ENCODE results near the gene HABP4. TPM values are rescaled to one million over a fixed set of nuclear protein-coding genes. Genes with fewer than 3 reads are reported as not detected.
A peak's percentile ranks its signal among the peaks of the same experiment; 100 is the strongest.

The HABP4 gene
- total and polyA plus RNA-seq, 10 of the 15 experiments (the other 5 are each of a cell fraction or from before 2014, with no cell fraction given) = 1.6 to 15.4 (median 11.6) TPM

GRCh38 chr9:96420468-96421219 lies 29.3 kb upstream of the HABP4 start (continued):
- TF ChIP-seq FOS (IDR thresholded peaks at IDR 0.05; ENCODE audit: borderline replicate concordance, extremely low read depth, insufficient read length) (no peak), CHD2 (IDR thresholded peaks at IDR 0.05; ENCODE audit: borderline replicate concordance, low read depth, low read length) (no peak), ZSCAN29 (IDR thresholded peaks at IDR 0.05) (no peak), CREM (IDR thresholded peaks at IDR 0.05; ENCODE audit: low read depth) (no peak), IKZF2 (IDR thresholded peaks at IDR 0.05) (peak; percentile 76 to 80; a peak in 2 of 4 replicates), NR2C1 (IDR thresholded peaks at IDR 0.05) (no peak; the same call in 1 of the 2 replicates), MTA2 (IDR thresholded peaks at IDR 0.05; ENCODE audit: low read depth) (peak; percentile 41), TCF7 (IDR thresholded peaks at IDR 0.05; ENCODE audit: borderline replicate concordance) (no peak), RB1 (IDR thresholded peaks at IDR 0.05; ENCODE audit: borderline replicate concordance) (0 out of 2 replicates have a peak, but pooled peaks have one; percentile 37), PAX5 (IDR thresholded peaks at IDR 0.05; ENCODE audit: borderline replicate concordance, low read depth, low read length) (no peak), ZNF24 (IDR thresholded peaks at IDR 0.05) (no peak), ESRRA (IDR thresholded peaks at IDR 0.05; ENCODE audit: low read length) (no peak), ZNF592 (IDR thresholded peaks at IDR 0.05) (peak; percentile 99), MXI1 (IDR thresholded peaks at IDR 0.05; ENCODE audit: low read depth, low read length) (no peak), HDGF (IDR thresholded peaks at IDR 0.05) (no peak), MYB (IDR thresholded peaks at IDR 0.05; ENCODE audit: borderline replicate concordance, low read depth, low read length) (no peak)
- TF ChIP-seq, protein P1, sequence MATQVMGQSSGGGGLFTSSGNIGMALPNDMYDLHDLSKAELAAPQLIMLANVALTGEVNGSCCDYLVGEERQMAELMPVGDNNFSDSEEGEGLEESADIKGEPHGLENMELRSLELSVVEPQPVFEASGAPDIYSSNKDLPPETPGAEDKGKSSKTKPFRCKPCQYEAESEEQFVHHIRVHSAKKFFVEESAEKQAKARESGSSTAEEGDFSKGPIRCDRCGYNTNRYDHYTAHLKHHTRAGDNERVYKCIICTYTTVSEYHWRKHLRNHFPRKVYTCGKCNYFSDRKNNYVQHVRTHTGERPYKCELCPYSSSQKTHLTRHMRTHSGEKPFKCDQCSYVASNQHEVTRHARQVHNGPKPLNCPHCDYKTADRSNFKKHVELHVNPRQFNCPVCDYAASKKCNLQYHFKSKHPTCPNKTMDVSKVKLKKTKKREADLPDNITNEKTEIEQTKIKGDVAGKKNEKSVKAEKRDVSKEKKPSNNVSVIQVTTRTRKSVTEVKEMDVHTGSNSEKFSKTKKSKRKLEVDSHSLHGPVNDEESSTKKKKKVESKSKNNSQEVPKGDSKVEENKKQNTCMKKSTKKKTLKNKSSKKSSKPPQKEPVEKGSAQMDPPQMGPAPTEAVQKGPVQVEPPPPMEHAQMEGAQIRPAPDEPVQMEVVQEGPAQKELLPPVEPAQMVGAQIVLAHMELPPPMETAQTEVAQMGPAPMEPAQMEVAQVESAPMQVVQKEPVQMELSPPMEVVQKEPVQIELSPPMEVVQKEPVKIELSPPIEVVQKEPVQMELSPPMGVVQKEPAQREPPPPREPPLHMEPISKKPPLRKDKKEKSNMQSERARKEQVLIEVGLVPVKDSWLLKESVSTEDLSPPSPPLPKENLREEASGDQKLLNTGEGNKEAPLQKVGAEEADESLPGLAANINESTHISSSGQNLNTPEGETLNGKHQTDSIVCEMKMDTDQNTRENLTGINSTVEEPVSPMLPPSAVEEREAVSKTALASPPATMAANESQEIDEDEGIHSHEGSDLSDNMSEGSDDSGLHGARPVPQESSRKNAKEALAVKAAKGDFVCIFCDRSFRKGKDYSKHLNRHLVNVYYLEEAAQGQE (IDR thresholded peaks at IDR 0.05; ENCODE audit: low read depth, low read length) = no peak
- TF ChIP-seq, protein P2, sequence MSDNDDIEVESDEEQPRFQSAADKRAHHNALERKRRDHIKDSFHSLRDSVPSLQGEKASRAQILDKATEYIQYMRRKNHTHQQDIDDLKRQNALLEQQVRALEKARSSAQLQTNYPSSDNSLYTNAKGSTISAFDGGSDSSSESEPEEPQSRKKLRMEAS (IDR thresholded peaks at IDR 0.05; ENCODE audit: low read depth, low read length) = no peak
- TF ChIP-seq, protein P3, sequence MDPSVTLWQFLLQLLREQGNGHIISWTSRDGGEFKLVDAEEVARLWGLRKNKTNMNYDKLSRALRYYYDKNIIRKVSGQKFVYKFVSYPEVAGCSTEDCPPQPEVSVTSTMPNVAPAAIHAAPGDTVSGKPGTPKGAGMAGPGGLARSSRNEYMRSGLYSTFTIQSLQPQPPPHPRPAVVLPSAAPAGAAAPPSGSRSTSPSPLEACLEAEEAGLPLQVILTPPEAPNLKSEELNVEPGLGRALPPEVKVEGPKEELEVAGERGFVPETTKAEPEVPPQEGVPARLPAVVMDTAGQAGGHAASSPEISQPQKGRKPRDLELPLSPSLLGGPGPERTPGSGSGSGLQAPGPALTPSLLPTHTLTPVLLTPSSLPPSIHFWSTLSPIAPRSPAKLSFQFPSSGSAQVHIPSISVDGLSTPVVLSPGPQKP (IDR thresholded peaks at IDR 0.05; ENCODE audit: low read depth, low read length) = no peak

Measured in GM12878 (cell line).